HG03060 (cell line): Measurements from ENCODE around the gene ZNF761.
"Not testable (repeated sequence)": the region's sequence is repeated elsewhere in the genome, so short reads cannot be mapped to it uniquely, and the experiment has no call there.

Source experiments
- ATAC-seq: cut with Tn5 transposase; IDR thresholded peaks from one replicate; pipeline ENCODE4 v1.9.1; 2021; ENCODE audit warnings: low read depth, moderate number of reproducible peaks; ENCODE audit not compliant: unreplicated experiment

Gene ZNF761

GRCh38 chr19:53455828-53456227 lies 24.0 kb downstream of the ZNF761 start:
- no peak for ATAC-seq

GRCh38 chr19:53460131-53460721 lies 28.4 kb downstream of the ZNF761 start:
- ATAC-seq: not testable (repeated sequence)

GRCh38 chr19:53461866-53462265 lies 30.1 kb downstream of the ZNF761 start:
- no peak for ATAC-seq

- no peak for ATAC-seq
Measured at GRCh38 chr19:53462861-53463260, 31.1 kb downstream of the ZNF761 start.

GRCh38 chr19:53463263-53463662 lies 31.5 kb downstream of the ZNF761 start:
- no peak for ATAC-seq

- no peak for ATAC-seq
Measured at GRCh38 chr19:53466726-53467484, 35.1 kb downstream of the ZNF761 start.

GRCh38 chr19:53467485-53468262 lies 35.9 kb downstream of the ZNF761 start, which contains the start of gene ZNF813:
Gene ZNF813 (plus strand): TSS chr19:53467733. CDS start chr19:53483823, 16,090 bp downstream.
- ATAC-seq: no peak

GRCh38 chr19:53468628-53469027 lies 36.8 kb downstream of the ZNF761 start:
- ATAC-seq: not testable (repeated sequence)

GRCh38 chr19:53471916-53472315 lies 40.1 kb downstream of the ZNF761 start:
- no peak for ATAC-seq

- not testable (repeated sequence) for ATAC-seq
Measured at GRCh38 chr19:53474832-53475231, 43.0 kb downstream of the ZNF761 start.

GRCh38 chr19:53475470-53475869 lies 43.7 kb downstream of the ZNF761 start:
- ATAC-seq: not testable (repeated sequence)

GRCh38 chr19:53483751-53484150 lies 52.0 kb downstream of the ZNF761 start:
- not testable (repeated sequence) for ATAC-seq

- ATAC-seq: no peak
Measured at GRCh38 chr19:53485046-53486004, 53.5 kb downstream of the ZNF761 start.

- no peak for ATAC-seq
Measured at GRCh38 chr19:53492153-53492552, 60.4 kb downstream of the ZNF761 start.

- ATAC-seq: not testable (repeated sequence)
Measured at GRCh38 chr19:53497311-53498023, 65.7 kb downstream of the ZNF761 start.

- ATAC-seq: not testable (repeated sequence)
Measured at GRCh38 chr19:53498024-53498395, 66.2 kb downstream of the ZNF761 start.

GRCh38 chr19:53503151-53503550 lies 71.4 kb downstream of the ZNF761 start:
- not testable (repeated sequence) for ATAC-seq

GRCh38 chr19:53503671-53504364 lies 72.0 kb downstream of the ZNF761 start:
- ATAC-seq: not testable (repeated sequence)

GRCh38 chr19:53504365-53504703 lies 72.5 kb downstream of the ZNF761 start:
- ATAC-seq: not testable (repeated sequence)
